ENCODE measurements around the gene ATM. TPM values are rescaled to one million over a fixed set of nuclear protein-coding genes. Genes with fewer than 3 reads are reported as not detected.
"Not testable (repeated sequence)": the region's sequence is repeated elsewhere in the genome, so short reads cannot be mapped to it uniquely, and the experiment has no call there.

The ATM gene
- total RNA-seq, 1 experiment from 2014 or later: 70.6 TPM

- intact Hi-C loops (cut with micrococcal nuclease): no loop called here
- ChIA-PET POLR2A (no interaction called here), CTCF (interaction anchor here (0.6 to 1.2 kb wide), 3 partner anchors 29 to 401 kb away, joined by 3 to 5 read pairs (median 3); partner anchors contain the start of genes ATM and NPAT)
- H3K36me3 Mint-ChIP-seq (ENCODE audit: insufficient read depth, unreplicated experiment): peaks cover 86% of the 10 kb centered on the region
- no TSS peak for BruUV-seq (replicated peaks)
- TF ChIP-seq, protein P1, sequence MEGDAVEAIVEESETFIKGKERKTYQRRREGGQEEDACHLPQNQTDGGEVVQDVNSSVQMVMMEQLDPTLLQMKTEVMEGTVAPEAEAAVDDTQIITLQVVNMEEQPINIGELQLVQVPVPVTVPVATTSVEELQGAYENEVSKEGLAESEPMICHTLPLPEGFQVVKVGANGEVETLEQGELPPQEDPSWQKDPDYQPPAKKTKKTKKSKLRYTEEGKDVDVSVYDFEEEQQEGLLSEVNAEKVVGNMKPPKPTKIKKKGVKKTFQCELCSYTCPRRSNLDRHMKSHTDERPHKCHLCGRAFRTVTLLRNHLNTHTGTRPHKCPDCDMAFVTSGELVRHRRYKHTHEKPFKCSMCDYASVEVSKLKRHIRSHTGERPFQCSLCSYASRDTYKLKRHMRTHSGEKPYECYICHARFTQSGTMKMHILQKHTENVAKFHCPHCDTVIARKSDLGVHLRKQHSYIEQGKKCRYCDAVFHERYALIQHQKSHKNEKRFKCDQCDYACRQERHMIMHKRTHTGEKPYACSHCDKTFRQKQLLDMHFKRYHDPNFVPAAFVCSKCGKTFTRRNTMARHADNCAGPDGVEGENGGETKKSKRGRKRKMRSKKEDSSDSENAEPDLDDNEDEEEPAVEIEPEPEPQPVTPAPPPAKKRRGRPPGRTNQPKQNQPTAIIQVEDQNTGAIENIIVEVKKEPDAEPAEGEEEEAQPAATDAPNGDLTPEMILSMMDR (IDR thresholded peaks at IDR 0.05; ENCODE audit: unreplicated experiment): no peak
- H3K27ac Mint-ChIP-seq (ENCODE audit: low read depth, unreplicated experiment): no peak overlapping the region
- H3K27me3 Mint-ChIP-seq (ENCODE audit: insufficient read depth, unreplicated experiment): no peaks in the 10 kb centered on the region
- H3K9me3 Mint-ChIP-seq (ENCODE audit: unreplicated experiment): no peaks in the 10 kb centered on the region
- no peak overlapping the region for H3K4me3 Mint-ChIP-seq (ENCODE audit: unreplicated experiment)
- H3K4me1 Mint-ChIP-seq (ENCODE audit: insufficient read depth, unreplicated experiment): no peaks in the 10 kb centered on the region
- DNase-seq (ENCODE audit: unreplicated experiment): no peak
Observed at GRCh38 chr11:108253176-108253575, 30.3 kb downstream of the ATM start.

GRCh38 chr11:108269583-108269982 is 46.7 kb downstream of the ATM start:
- ChIA-PET POLR2A (no interaction called here), CTCF (no interaction called here)
- Mint-ChIP-seq H3K9me3 (ENCODE audit: unreplicated experiment) (peaks cover 7% of the 10 kb centered on the region), H3K27ac (ENCODE audit: low read depth, unreplicated experiment) (no peak overlapping the region), H3K4me1 (ENCODE audit: insufficient read depth, unreplicated experiment) (no peaks in the 10 kb centered on the region), H3K36me3 (ENCODE audit: insufficient read depth, unreplicated experiment) (peaks cover 61% of the 10 kb centered on the region), H3K27me3 (ENCODE audit: insufficient read depth, unreplicated experiment) (no peaks in the 10 kb centered on the region), H3K4me3 (ENCODE audit: unreplicated experiment) (no peak overlapping the region)
- TF ChIP-seq, protein P1 (IDR thresholded peaks at IDR 0.05; ENCODE audit: unreplicated experiment): no peak
- intact Hi-C loops (cut with micrococcal nuclease): no loop called here
- BruUV-seq (replicated peaks): no TSS peak
- no peak for DNase-seq (ENCODE audit: unreplicated experiment)

- CTCF ChIA-PET; BruUV-seq (replicated peaks); H3K27ac Mint-ChIP-seq (ENCODE audit: low read depth, unreplicated experiment); H3K4me1 Mint-ChIP-seq (ENCODE audit: insufficient read depth, unreplicated experiment); H3K27me3 Mint-ChIP-seq (ENCODE audit: insufficient read depth, unreplicated experiment); intact Hi-C loops (cut with micrococcal nuclease); DNase-seq (ENCODE audit: unreplicated experiment); H3K4me3 Mint-ChIP-seq (ENCODE audit: unreplicated experiment): not testable (repeated sequence)
- POLR2A ChIA-PET: interaction anchor here (0.6 to 1.3 kb wide), 2 partner anchors 15 to 573 kb away, joined by 3 to 4 read pairs; no protein-coding TSS in a partner anchor
- Mint-ChIP-seq H3K9me3 (ENCODE audit: unreplicated experiment) (peaks cover 13% of the 10 kb centered on the region), H3K36me3 (ENCODE audit: insufficient read depth, unreplicated experiment) (peaks cover 94% of the 10 kb centered on the region)
Observed at GRCh38 chr11:108276985-108277616, 54.2 kb downstream of the ATM start.

DNA sequence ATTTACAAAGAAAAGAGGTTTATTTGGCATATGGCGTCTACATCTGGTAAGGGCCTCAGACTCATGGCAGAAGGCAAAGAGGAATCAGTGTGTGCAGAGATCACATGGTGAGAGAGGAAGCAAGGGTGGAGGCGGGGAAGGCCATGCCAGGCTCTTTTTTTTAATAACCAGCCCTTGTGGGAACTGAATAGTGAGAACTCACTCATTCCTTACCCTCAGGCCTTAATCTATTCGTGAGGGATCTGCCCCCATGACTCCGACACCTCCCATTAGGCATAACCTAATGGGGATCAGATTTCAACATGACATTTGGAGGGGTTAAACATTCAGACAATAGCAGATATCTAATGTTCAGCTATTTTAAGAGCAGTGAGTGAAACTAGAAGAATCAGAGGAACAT is 55.7 kb downstream of the ATM start:
- Mint-ChIP-seq H3K9me3 (ENCODE audit: unreplicated experiment) (peaks cover 13% of the 10 kb centered on the region), H3K27me3 (ENCODE audit: insufficient read depth, unreplicated experiment) (no peaks in the 10 kb centered on the region), H3K4me3 (ENCODE audit: unreplicated experiment) (no peak overlapping the region), H3K36me3 (ENCODE audit: insufficient read depth, unreplicated experiment) (peaks cover 95% of the 10 kb centered on the region), H3K4me1 (ENCODE audit: insufficient read depth, unreplicated experiment) (no peaks in the 10 kb centered on the region), H3K27ac (ENCODE audit: low read depth, unreplicated experiment) (no peak overlapping the region)
- intact Hi-C loops (cut with micrococcal nuclease): no loop called here
- no peak for DNase-seq (ENCODE audit: unreplicated experiment)
- TF ChIP-seq, protein P1 (IDR thresholded peaks at IDR 0.05; ENCODE audit: unreplicated experiment): no peak
- POLR2A ChIA-PET: no interaction called here
- CTCF ChIA-PET: no interaction called here
- BruUV-seq (replicated peaks): no TSS peak

Measured in MCF 10A (cell line).